GM19025 (cell line): ENCODE measurements around the gene ATP6V1F.

Experiments used
- ATAC-seq: cut with Tn5 transposase; IDR thresholded peaks from one replicate; pipeline ENCODE4 v1.9.1; 2021; ENCODE audit warnings: mild to moderate bottlenecking, low read depth, moderate library complexity; ENCODE audit not compliant: unreplicated experiment

ATP6V1F gene

GRCh38 chr7:128867241-128867640, 4.6 kb downstream of the ATP6V1F start:
- no peak for ATAC-seq

DNA sequence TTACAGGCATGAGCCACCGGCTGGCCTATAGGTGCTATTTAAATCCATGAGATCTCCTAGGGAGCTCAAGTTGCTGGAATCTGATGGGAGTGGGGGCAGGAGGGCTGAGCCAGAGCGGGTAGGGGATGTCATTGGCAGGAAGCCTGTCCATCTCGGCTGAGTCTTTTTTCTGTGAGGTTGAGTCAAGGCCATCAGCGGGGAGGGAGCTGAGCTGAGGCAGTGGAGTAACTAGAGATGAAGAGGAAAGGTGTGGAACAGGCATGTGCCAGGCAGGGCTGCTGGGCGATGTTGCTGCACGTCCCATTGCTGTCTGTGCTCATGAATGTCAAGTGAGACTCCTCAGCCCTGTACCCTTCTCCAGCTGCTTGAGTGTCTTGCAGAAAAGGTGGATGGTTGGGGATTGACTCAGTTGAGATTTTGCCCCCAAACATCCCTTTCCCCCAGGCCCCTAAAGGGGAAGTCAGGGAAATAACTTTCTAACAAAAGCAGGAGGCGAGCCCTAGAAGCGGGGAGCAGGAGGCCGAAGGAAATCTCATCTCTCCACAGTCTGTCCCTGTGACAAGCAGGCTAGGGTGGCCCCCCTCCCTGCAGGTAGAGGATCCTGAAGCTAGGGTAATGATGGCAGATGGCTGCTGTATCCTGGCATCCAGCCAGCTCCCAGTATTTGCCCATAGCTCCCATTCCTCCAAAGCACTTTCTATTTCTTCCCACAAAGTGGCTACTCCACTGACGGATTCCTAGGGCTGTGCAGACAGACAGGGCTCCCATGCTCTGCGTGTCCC, 5.4 kb downstream of the ATP6V1F start:
- ATAC-seq = no peak

GRCh38 chr7:128868624-128869137, 6.0 kb downstream of the ATP6V1F start:
- no peak for ATAC-seq

GRCh38 chr7:128869138-128869943, 6.7 kb downstream of the ATP6V1F start:
- ATAC-seq = peak; percentile 64

DNA sequence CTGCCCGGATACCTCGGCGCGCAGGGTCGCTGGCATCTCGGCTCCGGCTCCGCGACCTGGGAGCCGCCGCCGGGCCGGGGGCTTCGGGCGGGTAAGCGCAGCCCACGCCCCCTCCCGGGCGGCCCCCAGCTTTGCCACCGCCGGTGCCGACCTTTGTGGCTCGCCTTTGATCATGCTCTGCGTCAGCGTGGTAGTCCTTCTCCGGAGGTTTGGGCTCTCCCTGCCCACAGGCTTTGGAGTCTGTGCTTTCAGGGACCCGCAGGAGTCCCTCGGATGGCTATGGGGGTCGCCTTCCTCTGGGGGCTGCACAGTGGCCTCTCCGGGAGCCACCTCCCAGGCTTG, 7.3 kb downstream of the ATP6V1F start:
- ATAC-seq = no peak

DNA sequence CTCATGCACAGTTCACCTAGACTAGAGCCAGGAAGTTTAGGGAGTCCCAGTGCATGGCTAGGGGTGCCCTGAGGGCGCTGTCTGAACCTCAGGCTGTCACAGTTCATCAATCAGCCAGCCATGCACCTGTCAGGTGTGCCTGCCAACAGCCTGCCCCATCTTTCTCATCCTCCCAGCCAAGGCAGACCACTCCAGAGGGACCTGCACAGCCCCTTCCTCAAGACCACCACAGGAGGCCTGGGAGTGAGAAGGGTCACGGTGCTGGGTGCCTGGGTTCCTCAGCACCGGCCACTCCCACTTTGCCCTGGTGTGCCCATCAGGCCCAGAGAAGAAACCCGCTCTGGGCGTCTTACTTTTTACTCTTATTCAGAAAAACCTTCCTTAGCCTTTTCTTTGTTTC, 8.4 kb downstream of the ATP6V1F start:
- no peak for ATAC-seq

GRCh38 chr7:128872394-128872824, 9.8 kb downstream of the ATP6V1F start:
- no peak for ATAC-seq

DNA sequence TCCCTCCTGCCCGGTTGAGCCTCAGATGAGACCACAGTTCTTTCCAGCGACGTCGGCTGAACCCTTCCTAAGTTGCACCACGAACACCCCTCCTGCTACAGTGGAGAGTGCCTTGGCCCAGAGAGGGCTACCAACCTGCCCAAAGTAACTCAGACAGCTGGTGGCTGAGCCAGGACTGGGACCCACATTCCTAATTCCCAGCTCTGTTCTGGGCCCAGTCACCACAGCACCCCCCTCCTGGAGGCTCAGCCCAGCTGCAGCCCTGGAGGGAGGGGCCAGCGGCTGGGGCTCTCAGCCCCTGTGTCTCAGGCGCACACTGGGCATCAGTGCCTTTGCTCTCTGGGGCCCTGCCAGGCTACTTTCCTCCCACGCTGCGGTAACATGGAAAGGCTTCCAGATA, 10.6 kb downstream of the ATP6V1F start:
- no peak for ATAC-seq

GRCh38 chr7:128874140-128875031, 11.7 kb downstream of the ATP6V1F start:
- no peak for ATAC-seq

DNA sequence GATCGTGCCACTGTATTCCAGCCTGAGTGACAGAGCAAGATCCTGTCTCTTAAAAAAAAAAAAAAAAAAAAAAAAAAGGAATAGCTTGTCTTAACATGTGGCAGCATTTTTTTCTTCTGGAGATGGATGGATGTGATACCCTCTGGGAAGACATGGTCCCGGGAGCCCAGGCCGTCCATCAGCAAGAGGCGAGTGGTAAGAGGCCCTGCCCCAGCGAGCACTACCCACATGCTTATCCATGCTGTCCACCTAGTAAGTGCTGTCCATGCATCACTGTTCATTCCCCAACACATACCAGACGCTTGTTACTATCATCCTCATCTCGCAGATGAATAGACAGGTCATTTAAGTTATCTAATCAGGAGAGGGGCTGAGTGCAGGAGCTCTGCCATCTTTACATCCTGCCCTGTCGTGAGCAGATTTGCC, 12.9 kb downstream of the ATP6V1F start:
- no peak for ATAC-seq

DNA sequence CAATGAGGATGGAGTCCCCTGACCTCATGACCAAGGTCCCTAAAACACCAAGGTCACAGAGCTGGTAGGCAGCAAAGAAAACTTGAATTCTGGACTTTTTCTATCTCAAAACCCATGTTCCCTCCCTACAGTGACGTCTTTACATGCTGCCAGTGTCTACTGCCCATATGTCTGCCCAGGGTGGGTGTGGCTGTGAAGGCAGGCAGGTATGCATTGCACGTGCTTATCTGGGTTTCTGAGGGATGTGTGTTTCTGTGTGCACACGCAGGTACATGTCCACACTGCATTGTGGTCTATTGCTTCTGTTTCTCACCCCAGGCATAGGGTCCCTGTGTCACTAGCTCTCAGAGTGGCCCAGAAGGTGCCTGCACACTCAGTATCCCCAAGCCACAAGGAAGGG, 13.5 kb downstream of the ATP6V1F start:
- ATAC-seq = no peak

- ATAC-seq = no peak
Measured at GRCh38 chr7:128876586-128876977, 13.9 kb downstream of the ATP6V1F start.

DNA sequence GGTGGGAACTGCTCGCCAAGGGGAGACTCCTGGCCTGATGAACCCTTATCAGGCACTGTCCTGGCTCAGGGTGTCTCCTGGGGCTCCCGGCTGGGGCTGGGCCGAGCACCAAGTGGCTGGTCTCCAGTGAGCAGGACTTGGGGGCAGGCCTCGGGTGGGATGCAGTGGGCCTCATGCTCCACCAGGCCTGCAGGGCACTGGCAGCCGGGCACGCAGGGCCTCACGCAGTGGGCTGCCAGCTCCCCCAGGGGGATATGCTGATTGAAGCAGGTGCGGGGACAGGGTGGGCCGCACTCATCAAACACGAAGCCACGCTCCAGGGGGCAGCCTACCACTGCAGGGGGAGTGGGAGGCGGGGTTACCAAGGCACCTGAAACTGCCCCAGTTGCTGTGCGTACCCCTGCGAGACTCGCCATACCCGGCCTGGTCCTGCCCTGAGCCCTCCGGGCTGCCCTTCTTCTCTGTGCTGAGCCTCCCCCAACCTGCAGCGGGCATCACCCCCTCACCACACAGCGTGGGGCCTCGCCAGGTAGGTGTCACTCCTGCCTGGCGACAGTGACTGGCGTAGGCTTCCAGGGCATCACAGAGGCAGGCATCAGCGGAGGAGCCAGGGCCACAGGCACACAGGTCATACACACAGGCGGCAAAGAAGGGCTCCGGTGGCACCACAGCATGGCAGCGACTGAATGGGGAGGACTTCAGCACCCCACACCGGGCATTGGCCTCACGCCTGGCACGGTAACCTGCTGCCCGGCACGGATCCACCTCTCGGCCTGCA, 14.5 kb downstream of the ATP6V1F start:
- ATAC-seq = no peak

DNA sequence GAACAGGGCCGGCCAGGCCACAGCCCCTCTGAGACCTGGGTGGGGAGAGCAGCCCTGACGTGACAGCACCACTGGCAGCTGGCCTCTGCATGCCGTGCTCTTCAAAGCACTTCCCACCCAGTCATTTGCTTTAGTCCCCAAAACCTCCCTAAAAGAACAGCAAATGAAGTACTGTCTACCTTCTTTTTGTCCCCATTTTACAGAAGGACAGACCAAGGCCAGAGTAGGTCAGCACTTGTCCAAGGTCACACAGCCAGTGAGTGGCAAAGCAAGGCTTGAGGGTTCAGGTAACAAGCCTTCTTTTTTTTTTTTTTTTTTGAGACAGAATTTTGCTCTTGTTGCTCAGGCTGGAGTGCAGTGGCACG, 15.1 kb downstream of the ATP6V1F start:
- no peak for ATAC-seq

- no peak for ATAC-seq
Measured at GRCh38 chr7:128878226-128879105, 15.8 kb downstream of the ATP6V1F start.

DNA sequence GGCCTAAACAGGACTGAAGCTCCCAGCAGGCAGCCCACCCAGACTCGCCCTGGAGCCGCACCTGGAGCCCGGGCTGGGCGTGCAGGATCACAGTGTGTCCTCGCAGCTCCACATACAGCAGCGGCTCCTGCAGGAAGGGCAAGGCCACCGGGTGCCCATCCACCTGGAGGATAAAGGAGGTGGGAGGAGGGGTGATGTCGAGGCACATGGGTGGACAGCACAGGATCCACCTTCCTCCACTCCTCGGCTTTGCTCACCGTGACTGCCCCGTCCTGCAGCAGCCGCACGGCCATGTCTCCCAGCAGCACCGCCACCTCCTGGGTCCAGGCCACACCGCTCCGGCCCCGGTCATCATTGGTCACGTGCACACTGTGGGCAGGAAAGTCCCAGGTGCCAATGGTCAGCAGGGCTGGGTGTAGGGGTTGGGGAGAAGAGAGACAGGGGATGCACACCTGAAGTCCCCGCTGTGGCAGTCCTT, 16.8 kb downstream of the ATP6V1F start:
- ATAC-seq = no peak

- ATAC-seq = no peak
Measured at GRCh38 chr7:128879939-128880746, 17.5 kb downstream of the ATP6V1F start.
